Measurements from ENCODE around the gene CTSZ.
A peak's percentile ranks its signal among the peaks of the same experiment; 100 is the strongest.
"Not testable (repeated sequence)": the region's sequence is repeated elsewhere in the genome, so short reads cannot be mapped to it uniquely, and the experiment has no call there.

Gene CTSZ

GRCh38 chr20:59006864-59007664, at the start of gene CTSZ:
TSS of gene CTSZ (minus strand) at chr20:59007254. CDS start at chr20:59007128, 126 bp downstream.
- no peak for DNase-seq

GRCh38 chr20:59055302-59055701, 48.2 kb upstream of the CTSZ start:
- no peak for DNase-seq

- DNase-seq: no peak
Observed at GRCh38 chr20:59051666-59052185, 44.7 kb upstream of the CTSZ start.

- DNase-seq: no peak
Observed at GRCh38 chr20:59050437-59050836, 43.4 kb upstream of the CTSZ start.

GRCh38 chr20:59048681-59049030, 41.6 kb upstream of the CTSZ start:
- no peak for DNase-seq

DNA sequence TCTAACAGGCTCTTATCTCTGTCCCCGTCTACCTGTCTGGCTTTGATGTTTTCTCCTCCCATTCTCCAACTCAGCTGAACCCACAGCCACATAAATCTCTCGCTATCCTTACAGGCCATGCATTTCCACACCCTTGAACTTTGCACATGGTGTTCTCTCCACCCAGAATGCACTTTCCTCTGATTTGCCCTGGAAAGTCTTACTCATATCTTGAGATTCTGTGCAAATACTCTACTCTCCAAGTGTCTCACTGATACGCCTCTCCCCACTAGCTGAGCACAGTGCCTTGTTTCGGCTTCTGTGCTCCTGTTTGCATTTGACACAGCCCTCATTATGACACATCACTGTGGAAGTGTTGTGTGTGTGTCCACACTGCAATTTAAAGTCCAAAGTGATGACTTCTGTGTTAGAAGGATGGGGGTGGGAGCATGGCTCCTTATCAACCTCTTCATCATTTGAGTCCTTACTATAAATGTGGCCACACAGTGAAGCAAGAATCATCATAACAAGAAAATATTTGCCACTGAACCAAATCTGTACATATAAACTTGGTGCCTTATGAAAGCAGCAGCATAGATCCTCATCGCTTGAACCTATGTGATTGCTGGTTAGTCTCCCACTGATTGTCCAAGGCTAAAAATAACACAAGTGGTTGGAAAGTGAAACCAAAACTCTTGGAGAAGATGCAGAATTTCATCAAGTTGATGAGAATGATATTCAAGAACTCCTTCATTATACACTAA, 41.1 kb upstream of the CTSZ start:
- no peak for DNase-seq

DNA sequence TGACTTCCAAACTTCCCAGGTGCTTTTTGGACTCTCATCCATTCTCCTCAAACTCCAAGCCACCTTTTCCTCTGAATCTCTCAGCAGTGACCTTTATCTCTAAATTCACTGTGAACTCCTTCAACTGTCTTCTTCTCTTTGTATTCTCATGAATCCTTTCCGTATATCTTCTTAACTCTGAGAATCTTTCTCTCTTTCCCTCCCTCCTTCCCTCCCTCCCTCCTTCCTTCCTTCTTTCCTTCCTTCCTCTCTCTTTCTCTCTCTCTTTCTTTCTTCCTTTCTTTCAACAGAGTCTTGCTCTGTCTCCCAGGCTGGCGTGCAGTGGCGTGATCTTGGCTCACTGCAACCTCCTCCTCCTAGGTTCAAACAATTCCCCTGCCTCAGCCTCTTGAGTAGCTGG, 39.8 kb upstream of the CTSZ start:
- no peak for DNase-seq

GRCh38 chr20:59044796-59045195, 37.7 kb upstream of the CTSZ start:
- DNase-seq: no peak

GRCh38 chr20:59044295-59044694, 37.2 kb upstream of the CTSZ start:
- no peak for DNase-seq

DNA sequence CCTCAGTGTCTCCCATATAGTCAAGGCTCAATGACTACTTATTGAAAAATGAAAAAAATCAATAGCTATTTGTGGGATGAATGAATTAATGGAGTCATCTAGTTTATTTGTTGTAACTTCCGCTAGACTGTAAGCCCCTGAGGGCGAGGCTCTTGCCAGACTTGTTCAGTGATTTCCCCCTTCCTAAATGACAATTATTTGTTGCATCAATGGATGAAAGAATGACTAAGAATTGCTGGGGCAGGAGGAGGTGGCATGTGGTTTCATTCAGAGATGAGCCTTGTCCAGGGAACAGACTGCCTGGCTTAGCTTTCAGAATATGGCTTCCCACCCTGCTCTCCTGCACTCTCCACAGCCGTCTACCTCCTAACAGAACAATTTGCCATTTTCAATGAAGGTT, 36.6 kb upstream of the CTSZ start:
- no peak for DNase-seq

GRCh38 chr20:59042796-59043631, 36.0 kb upstream of the CTSZ start:
- DNase-seq: peak; percentile 90

- no peak for DNase-seq
Observed at GRCh38 chr20:59042151-59042795, 35.2 kb upstream of the CTSZ start, which contains the start of gene PRELID3B. TSS of gene PRELID3B (minus strand) at chr20:59042786. CDS start at chr20:59042730, 56 bp downstream.

- DNase-seq: not testable (repeated sequence)
Observed at GRCh38 chr20:59041487-59041886, 34.4 kb upstream of the CTSZ start.

DNA sequence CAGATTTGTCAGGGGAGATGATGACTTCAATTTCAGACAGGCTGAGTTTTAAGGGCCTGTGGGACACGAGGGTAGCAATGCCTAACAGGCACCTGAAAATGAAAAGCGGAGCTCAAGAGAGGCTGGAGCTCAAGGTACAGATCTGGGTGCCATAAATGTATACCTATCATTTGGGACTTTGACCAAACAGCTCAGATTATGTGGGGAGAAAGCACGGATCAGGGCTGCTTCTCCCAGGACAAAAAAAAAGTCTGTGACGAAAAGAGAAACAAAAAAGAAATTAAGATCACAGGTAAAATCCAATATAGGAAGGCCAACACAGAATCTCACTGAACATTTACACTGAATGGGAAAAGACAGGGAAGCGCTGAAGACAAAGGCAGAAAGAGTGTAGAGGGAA, 33.6 kb upstream of the CTSZ start:
- DNase-seq: no peak

DNA sequence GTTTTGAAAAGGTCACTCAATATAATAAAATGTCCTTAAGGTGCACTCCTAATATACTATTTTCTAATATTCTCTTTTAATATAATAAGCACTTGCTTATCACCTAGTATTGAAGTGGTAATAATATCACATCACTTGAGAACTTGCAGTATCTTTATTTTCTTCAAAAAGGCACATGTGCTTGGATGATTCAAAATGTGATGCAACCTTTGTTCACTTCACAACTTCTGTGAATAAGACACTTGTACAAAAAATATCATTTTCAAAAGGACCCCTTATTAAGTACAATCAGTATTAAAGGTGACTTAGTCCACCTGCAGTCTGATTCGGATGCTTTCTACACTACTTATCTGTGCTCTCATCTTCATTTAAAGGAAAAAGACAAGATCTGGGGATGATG, 32.2 kb upstream of the CTSZ start:
- DNase-seq: no peak

DNA sequence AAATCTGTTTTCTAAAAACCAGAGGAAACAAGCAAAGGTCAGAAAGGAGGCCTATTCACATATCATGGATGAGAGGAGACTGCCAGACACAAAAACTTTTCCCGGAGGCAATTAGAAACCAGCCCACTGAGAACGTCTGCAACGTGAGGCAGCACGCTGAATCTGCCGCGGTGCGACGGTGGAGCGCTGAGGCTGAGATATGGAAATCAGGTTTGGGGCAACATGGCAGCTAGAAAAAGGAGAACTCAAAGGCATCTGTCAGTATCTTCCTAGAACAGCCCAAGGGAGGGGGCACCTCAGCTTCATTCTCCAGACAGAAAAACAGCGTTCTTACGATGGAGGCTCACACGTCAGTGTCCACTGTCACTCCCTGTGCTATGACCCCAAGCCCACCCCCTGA, 30.3 kb upstream of the CTSZ start:
- no peak for DNase-seq

DNA sequence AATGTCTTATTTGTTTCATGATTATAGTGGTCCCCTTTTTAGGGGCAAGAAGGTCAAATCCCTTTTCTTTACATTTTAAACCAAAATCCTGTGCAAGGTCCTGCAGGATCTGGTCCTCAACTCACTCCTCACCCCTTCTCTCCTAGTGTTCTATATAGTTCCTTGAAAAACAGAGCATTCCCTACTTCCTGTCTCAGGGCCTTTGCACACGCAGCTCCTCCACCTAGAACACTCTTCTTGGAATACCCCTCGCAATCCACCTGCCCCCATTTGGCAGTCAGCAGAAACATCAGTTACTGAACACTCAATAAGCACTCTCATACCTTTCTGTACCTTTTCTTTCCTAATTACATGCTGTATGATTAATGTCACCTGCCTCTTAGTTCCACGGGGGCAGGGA, 28.3 kb upstream of the CTSZ start:
- DNase-seq: no peak

- no peak for DNase-seq
Observed at GRCh38 chr20:59033616-59034165, 26.6 kb upstream of the CTSZ start.

DNA sequence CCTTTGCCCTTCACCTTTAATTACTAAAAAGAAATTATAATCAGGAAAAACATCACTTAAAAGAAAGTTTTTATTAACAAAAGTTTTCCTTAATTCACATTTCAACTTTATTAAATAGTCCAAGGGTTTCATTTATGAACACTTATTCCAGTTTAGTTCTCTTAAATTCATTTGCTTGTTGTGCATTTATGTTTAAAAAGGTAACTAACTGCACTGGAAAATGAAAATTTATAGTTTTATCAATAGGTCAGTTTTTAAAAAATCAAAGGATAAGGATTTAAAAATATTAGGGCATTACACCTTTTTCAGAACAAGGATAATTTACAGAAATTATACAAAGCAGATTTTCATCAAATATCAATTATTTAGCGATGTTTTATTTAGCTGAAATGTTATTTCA, 26.0 kb upstream of the CTSZ start:
- DNase-seq: no peak

GRCh38 chr20:59032713-59033059, 25.6 kb upstream of the CTSZ start:
- DNase-seq: peak; percentile 83

GRCh38 chr20:59032023-59032712, 25.1 kb upstream of the CTSZ start, which contains the start of gene ATP5F1E:
TSS of gene ATP5F1E (minus strand) at chr20:59032335. CDS start at chr20:59032251, 84 bp downstream.
- DNase-seq: peak; percentile 94

- DNase-seq: no peak
Observed at GRCh38 chr20:59031564-59032022, 24.5 kb upstream of the CTSZ start.
